ENCODE measurements around the gene RFPL3.

- no peak for TF ChIP-seq POLR2AphosphoS5 (IDR thresholded peaks at IDR 0.05; ENCODE audit: low read depth, low read length)
- no peak for TF ChIP-seq POLR2A (IDR thresholded peaks at IDR 0.05; ENCODE audit: low read depth, low read length)
Measured at GRCh38 chr22:32385681-32386080, 28.0 kb downstream of the RFPL3 start.

Measured in GM12892 (cell line).